Activated gamma-delta T cell treated with anti-CD3 and anti-CD28 coated beads, Interleukin-2, amount 50 U/mL, for 16 hours (primary cell): ENCODE data around the gene SLC25A25.
A peak's percentile ranks its signal among the peaks of the same experiment; 100 is the strongest.
"Not testable (repeated sequence)": the region's sequence is repeated elsewhere in the genome, so short reads cannot be mapped to it uniquely, and the experiment has no call there.

Experiments
- DNase-seq: peaks from one replicate; pipeline ENCODE4 v3.0.0-alpha.2; 2020; ENCODE audit warnings: low read depth

The SLC25A25 gene

GRCh38 chr9:128109050-128109709 is 41.1 kb downstream of the SLC25A25 start:
- DNase-seq, result no peak

GRCh38 chr9:128111726-128112125 is 43.7 kb downstream of the SLC25A25 start:
- not testable (repeated sequence) for DNase-seq

- no peak for DNase-seq
Observed at GRCh38 chr9:128113526-128114325, 45.7 kb downstream of the SLC25A25 start.

- no peak for DNase-seq
Observed at GRCh38 chr9:128114326-128115186, 46.5 kb downstream of the SLC25A25 start.

GRCh38 chr9:128115187-128116103 is 47.4 kb downstream of the SLC25A25 start:
- no peak for DNase-seq

GRCh38 chr9:128116104-128117083 is 48.4 kb downstream of the SLC25A25 start:
- no peak for DNase-seq

GRCh38 chr9:128117613-128118471 is 49.8 kb downstream of the SLC25A25 start:
- peak; percentile 97 for DNase-seq

- DNase-seq, result no peak
Observed at GRCh38 chr9:128118472-128118857, 50.4 kb downstream of the SLC25A25 start.

GRCh38 chr9:128118971-128119665 is 51.1 kb downstream of the SLC25A25 start:
- no peak for DNase-seq

- DNase-seq, result no peak
Observed at GRCh38 chr9:128120061-128120740, 52.2 kb downstream of the SLC25A25 start.

GRCh38 chr9:128120741-128121465 is 52.9 kb downstream of the SLC25A25 start:
- DNase-seq, result no peak

- no peak for DNase-seq
Observed at GRCh38 chr9:128121466-128121810, 53.4 kb downstream of the SLC25A25 start.

- DNase-seq, result no peak
Observed at GRCh38 chr9:128121924-128122808, 54.1 kb downstream of the SLC25A25 start.

- DNase-seq, result no peak
Observed at GRCh38 chr9:128122809-128123175, 54.8 kb downstream of the SLC25A25 start.

- DNase-seq, result no peak
Observed at GRCh38 chr9:128123451-128124080, 55.5 kb downstream of the SLC25A25 start.

- DNase-seq, result no peak
Observed at GRCh38 chr9:128124451-128124850, 56.4 kb downstream of the SLC25A25 start.
